GM13976 (cell line): Measurements from ENCODE around the gene ART4.

ENCODE experiments used
- DNase-seq: peaks from one replicate; pipeline ENCODE4 v3.0.0; 2012; ENCODE audit warnings: low spot score
- in situ Hi-C: fragments of 300-500 bp; cut with MboI; formaldehyde crosslinking; loops from one replicate; pipeline ENCODE4 v1.12.0; 2022; ENCODE audit warnings: low sequenced_read_pairs, mixed read lengths, inconsistent platforms; ENCODE audit not compliant: unreplicated experiment
- TF ChIP-seq, protein P1 (sequence below): IDR thresholded peaks from 2 replicates; pipeline ENCODE4 v1.5.1; 2012; ENCODE audit warnings: borderline replicate concordance, mild to moderate bottlenecking; ENCODE audit not compliant: insufficient read depth; ENCODE audit errors: extremely low read depth, missing control alignments, control extremely low read depth

The ART4 gene

DNA sequence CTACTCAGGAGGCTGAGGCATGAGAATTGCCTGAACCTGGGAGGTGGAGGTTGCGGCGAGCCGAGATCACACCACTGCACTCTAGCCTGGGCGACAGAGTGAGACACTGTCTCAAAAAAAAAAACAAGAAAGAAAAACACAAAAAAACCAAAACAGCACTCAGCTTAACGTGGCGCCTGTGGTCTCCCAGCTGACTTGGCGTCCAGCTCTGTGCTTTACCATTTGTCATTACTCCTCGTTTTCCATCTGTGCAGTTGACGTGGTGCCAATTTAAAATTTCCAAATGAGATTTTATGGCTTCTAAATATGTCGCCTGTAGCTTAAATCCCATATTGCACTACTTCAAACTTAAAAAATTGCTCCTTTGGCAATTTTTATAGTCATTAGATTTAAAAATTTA lies 40.4 kb upstream of the ART4 start:
- in situ Hi-C loops = no loop called here
- TF ChIP-seq, protein P1, sequence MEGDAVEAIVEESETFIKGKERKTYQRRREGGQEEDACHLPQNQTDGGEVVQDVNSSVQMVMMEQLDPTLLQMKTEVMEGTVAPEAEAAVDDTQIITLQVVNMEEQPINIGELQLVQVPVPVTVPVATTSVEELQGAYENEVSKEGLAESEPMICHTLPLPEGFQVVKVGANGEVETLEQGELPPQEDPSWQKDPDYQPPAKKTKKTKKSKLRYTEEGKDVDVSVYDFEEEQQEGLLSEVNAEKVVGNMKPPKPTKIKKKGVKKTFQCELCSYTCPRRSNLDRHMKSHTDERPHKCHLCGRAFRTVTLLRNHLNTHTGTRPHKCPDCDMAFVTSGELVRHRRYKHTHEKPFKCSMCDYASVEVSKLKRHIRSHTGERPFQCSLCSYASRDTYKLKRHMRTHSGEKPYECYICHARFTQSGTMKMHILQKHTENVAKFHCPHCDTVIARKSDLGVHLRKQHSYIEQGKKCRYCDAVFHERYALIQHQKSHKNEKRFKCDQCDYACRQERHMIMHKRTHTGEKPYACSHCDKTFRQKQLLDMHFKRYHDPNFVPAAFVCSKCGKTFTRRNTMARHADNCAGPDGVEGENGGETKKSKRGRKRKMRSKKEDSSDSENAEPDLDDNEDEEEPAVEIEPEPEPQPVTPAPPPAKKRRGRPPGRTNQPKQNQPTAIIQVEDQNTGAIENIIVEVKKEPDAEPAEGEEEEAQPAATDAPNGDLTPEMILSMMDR = no peak
- no peak for DNase-seq

DNA sequence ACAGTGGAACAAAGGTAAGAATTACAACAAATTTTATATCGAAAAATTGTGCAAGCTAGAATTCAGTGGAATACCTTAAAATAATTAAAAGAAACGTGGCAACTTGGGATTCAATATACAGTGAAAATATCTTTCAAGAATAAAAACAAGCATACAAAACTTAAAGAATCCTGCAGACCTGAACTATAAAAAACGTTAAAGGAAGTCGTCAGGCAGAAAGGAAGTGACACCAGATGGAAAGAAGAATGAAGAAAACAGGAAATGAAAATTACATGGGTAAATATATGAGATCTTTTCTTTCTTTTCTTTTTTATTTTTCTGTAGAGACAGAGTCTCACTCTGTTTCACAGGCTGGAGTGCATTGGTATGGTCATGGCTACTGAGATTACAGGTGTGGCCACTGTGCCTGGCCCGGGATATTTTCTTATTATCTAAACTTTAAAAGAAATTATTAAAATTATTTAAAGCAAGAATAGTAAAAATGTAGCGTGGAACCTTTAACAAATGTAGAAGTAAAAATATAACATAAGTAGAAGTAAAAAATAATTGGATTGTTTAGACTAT lies 37.6 kb upstream of the ART4 start:
- in situ Hi-C loops = no loop called here
- no peak for DNase-seq
- TF ChIP-seq, protein P1 = no peak

DNA sequence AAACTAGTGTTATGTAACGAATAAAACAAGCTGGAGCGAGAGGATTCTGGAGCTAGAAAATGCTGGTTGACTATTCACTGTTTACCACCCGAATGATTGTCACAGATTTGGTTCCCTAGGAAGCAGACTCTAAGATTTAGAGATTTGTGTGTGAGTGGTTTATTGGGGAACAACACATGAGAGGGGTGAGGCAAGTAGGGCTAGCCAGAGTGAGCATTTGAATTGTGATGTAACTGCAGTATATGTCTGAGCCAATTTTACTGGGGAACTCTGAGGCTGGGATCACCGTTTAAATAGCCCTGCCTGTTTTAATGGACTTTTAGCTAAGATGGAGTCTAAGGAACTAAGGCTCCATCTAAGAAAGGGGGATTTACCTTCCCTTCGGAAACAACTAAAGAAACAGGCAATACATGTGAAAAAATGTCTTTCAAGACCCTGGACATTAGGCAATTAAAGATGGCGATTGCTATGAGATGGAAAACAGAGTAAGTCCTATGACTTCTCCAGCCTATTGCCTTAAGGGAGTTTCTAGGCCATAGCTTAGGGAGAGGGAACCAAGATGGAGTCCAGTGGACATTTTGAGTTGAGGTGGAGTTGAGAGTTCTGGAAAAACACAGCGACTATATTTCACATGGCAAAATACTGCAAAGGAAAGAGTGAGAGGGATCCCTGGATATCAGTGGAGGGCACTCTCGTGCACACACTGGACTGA lies 36.1 kb upstream of the ART4 start:
- DNase-seq = no peak
- in situ Hi-C loops = no loop called here
- TF ChIP-seq, protein P1 = no peak

DNA sequence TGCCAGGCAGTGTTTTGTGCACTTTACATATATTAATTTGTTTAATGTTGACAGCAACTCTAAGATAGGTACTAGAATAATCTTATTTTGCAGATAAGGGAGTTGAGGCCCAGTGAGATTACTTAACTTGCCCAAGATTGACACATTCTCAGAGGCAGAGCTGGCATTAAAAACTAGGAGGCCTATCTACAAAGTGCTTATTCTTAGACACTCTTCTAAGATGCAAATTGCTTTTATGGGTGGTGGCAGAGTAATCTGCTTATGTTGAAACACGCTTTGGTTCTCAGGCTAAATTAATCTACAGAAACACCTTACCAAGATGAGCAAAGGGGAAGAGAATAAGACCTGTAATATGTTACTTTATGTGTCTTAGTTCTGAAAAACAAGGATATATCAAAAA lies 35.2 kb upstream of the ART4 start:
- no peak for DNase-seq
- in situ Hi-C loops = no loop called here
- TF ChIP-seq, protein P1 = no peak

DNA sequence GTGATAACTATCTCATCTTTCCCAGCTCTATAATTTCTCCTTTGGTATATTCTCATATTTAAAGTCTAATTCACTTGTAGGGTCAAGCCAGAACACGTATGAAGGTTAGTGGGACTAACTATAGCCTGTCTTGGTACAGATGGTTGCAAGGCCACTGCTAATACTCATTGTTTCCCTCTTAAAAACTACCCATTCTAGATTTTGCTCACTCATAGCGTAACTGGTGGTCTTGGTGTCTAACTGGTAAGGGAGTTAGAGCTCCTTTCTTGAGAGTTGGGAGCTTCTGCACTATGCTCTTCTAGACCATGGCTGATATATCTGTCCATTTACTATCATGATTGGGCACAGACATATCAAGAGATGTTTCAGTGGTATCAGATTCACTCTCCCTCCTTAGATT lies 33.5 kb upstream of the ART4 start:
- TF ChIP-seq, protein P1 = no peak
- in situ Hi-C loops = no loop called here
- no peak for DNase-seq

DNA sequence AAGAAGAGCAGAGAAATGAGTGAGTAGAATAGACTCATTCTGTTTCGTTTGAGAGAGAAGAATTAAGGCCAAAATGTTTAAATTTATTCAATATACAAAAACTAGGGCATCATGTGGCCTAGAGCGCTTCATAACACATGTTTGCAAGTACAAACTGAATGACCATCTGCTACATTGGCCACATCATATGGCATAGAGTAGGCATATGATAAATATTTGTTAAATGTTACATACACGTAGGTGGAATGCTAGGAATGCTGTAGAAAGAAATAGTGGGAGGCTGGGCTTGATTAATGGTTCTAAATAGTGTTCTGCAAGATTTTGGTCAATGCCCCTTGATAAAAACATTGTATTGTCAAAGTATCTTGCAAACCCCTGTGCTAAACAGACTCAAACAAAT lies 31.6 kb upstream of the ART4 start:
- TF ChIP-seq, protein P1 = no peak
- in situ Hi-C loops = no loop called here
- DNase-seq = no peak
